Fibroblast of lung (primary cell): ENCODE measurements around the gene CRIP1.

Experiments
- CTCF ChIP-seq, 2 donors: IDR thresholded peaks in 1 of 2; conservative IDR thresholded peaks in 1 of 2; 1 replicate in 1 of 2; 2 replicates in 1 of 2; pipeline ENCODE4 v1.5.1; 2011 to 2012; ENCODE audit warnings: low read length in 2 of 2, control low read depth in 1 of 2, inconsistent platforms in 1 of 2, low read depth in 1 of 2, mild to moderate bottlenecking in 1 of 2
- EZH2 ChIP-seq: IDR thresholded peaks from 2 replicates; pipeline ENCODE4 v1.5.1; 2012; ENCODE audit warnings: low read length, control low read depth, mild to moderate bottlenecking; ENCODE audit errors: missing control alignments

GRCh38 chr14:105486974-105487448 lies 325 bp downstream of the CRIP1 start:
- TF ChIP-seq CTCF (conservative IDR thresholded peaks at IDR 0.05 in 1 of 2, IDR thresholded peaks at IDR 0.05 in 1 of 2; ENCODE audit: low read depth in 1 of 2, low read length in 2 of 2) (no peak), EZH2 (peak; percentile 77)
